ENCODE results near the gene SLC29A4. TPM values are rescaled to one million over a fixed set of nuclear protein-coding genes. Genes with fewer than 3 reads are reported as not detected.

SLC29A4 gene
- total RNA-seq, 4 donors from 2014 or later: 2.2 to 7.3 (median 5.2) TPM

DNA sequence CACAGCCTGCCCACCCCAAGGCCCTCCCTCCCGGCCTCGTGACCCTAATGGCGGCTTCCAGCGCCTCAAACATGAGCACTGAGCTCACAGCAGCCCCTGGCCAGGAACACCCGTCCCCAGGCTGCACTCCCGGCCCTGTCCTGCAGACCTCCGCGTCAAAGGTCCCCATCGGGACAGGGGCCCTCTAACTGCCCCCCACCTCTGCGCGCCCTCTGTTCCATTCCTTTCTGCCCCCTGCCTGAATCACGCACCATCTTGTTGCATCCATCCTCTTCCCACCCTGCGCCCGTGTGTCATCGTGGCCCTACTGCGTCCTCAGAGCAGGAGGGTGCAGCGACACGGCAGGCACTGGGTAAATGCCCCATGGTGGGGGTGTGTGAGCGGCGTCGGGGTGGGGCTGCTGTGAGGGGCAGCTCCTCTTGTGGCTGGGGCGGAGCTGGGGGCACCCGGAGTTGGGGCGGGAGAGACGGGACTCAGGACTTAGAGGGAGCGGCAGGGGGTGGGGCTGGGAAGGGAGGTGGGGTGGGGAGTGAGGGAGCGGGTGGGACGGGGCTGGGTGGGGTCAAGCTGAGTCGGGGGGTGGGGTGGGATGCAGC lies 13.4 kb downstream of the SLC29A4 start:
- no peaks in the 10 kb centered on the region for H3K36me3 ChIP-seq
- TF ChIP-seq EP300 (IDR thresholded peaks at IDR 0.05) (no peak), POLR2A (IDR thresholded peaks at IDR 0.05) (no peak), POLR2AphosphoS5 (IDR thresholded peaks at IDR 0.05) (no peak)
- TF ChIP-seq, protein P1, sequence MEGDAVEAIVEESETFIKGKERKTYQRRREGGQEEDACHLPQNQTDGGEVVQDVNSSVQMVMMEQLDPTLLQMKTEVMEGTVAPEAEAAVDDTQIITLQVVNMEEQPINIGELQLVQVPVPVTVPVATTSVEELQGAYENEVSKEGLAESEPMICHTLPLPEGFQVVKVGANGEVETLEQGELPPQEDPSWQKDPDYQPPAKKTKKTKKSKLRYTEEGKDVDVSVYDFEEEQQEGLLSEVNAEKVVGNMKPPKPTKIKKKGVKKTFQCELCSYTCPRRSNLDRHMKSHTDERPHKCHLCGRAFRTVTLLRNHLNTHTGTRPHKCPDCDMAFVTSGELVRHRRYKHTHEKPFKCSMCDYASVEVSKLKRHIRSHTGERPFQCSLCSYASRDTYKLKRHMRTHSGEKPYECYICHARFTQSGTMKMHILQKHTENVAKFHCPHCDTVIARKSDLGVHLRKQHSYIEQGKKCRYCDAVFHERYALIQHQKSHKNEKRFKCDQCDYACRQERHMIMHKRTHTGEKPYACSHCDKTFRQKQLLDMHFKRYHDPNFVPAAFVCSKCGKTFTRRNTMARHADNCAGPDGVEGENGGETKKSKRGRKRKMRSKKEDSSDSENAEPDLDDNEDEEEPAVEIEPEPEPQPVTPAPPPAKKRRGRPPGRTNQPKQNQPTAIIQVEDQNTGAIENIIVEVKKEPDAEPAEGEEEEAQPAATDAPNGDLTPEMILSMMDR (IDR thresholded peaks at IDR 0.05): no peak
- peaks cover 4% of the 10 kb centered on the region for H3K27me3 ChIP-seq
- 46% methylated on average over 11 of the region's 29 CpGs for WGBS
- H3K4me3 ChIP-seq: no peak overlapping the region
- DNase-seq (ENCODE audit: low spot score in 2 of 2): no peak
- H3K4me1 ChIP-seq: peaks cover 14% of the 10 kb centered on the region
- H3K27ac ChIP-seq: no peak overlapping the region
- H3K9me3 ChIP-seq: no peaks in the 10 kb centered on the region

GRCh38 chr7:5296611-5297226 lies 14.0 kb downstream of the SLC29A4 start:
- H3K4me3 ChIP-seq: peak overlapping the region; percentile 18
- DNase-seq (ENCODE audit: low spot score in 2 of 2): no peak
- TF ChIP-seq POLR2AphosphoS5 (IDR thresholded peaks at IDR 0.05) (no peak), EP300 (IDR thresholded peaks at IDR 0.05) (no peak), POLR2A (IDR thresholded peaks at IDR 0.05) (no peak)
- TF ChIP-seq, protein P1 (IDR thresholded peaks at IDR 0.05): no peak

DNA sequence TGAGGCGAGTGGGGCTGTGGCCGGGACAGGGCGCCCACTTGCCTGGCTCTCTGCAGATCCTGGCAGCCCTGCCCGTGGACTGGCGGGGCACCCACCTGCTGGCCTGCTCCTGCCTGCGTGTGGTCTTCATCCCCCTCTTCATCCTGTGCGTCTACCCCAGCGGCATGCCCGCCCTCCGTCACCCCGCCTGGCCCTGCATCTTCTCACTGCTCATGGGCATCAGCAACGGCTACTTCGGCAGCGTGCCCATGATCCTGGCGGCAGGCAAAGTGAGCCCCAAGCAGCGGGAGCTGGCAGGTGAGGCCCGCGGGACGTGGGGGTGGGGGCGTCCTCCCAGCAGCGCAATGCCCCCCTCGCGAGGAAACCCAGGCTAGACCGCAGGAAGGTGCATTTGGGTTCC lies 17.6 kb downstream of the SLC29A4 start:
- no peaks in the 10 kb centered on the region for H3K36me3 ChIP-seq
- TF ChIP-seq POLR2A (IDR thresholded peaks at IDR 0.05) (no peak), EP300 (IDR thresholded peaks at IDR 0.05) (no peak), POLR2AphosphoS5 (IDR thresholded peaks at IDR 0.05) (no peak)
- TF ChIP-seq, protein P1 (IDR thresholded peaks at IDR 0.05): no peak
- WGBS: 77% methylated on average over 23 of the region's 24 CpGs
- no peaks in the 10 kb centered on the region for H3K9me3 ChIP-seq
- DNase-seq (ENCODE audit: low spot score in 2 of 2): no peak
- H3K4me1 ChIP-seq: peaks cover 14% of the 10 kb centered on the region
- peaks cover 4% of the 10 kb centered on the region for H3K27me3 ChIP-seq
- H3K4me3 ChIP-seq: no peak overlapping the region
- no peak overlapping the region for H3K27ac ChIP-seq

More at GRCh38 chr7:5296611-5297226, 14.0 kb downstream of the SLC29A4 start:
- H3K36me3 ChIP-seq: no peaks in the 10 kb centered on the region
- 0% methylated on average over 1 of the region's 48 CpGs for WGBS
- H3K27ac ChIP-seq: no peak overlapping the region
- no peaks in the 10 kb centered on the region for H3K9me3 ChIP-seq
- peaks cover 14% of the 10 kb centered on the region for H3K4me1 ChIP-seq
- H3K27me3 ChIP-seq: peaks cover 4% of the 10 kb centered on the region

GRCh38 chr7:5302577-5302976 lies 19.8 kb downstream of the SLC29A4 start:
- no peaks in the 10 kb centered on the region for H3K4me1 ChIP-seq
- WGBS: 69% methylated on average over 11 of the region's 25 CpGs
- TF ChIP-seq EP300 (IDR thresholded peaks at IDR 0.05): no peak
- TF ChIP-seq, protein P1 (IDR thresholded peaks at IDR 0.05): no peak
- TF ChIP-seq POLR2AphosphoS5 (IDR thresholded peaks at IDR 0.05): no peak
- TF ChIP-seq POLR2A (IDR thresholded peaks at IDR 0.05): no peak
- H3K36me3 ChIP-seq: peaks cover 8% of the 10 kb centered on the region
- no peaks in the 10 kb centered on the region for H3K9me3 ChIP-seq
- no peak for DNase-seq (ENCODE audit: low spot score in 2 of 2)
- no peak overlapping the region for H3K4me3 ChIP-seq
- H3K27me3 ChIP-seq: no peaks in the 10 kb centered on the region
- no peak overlapping the region for H3K27ac ChIP-seq

DNA sequence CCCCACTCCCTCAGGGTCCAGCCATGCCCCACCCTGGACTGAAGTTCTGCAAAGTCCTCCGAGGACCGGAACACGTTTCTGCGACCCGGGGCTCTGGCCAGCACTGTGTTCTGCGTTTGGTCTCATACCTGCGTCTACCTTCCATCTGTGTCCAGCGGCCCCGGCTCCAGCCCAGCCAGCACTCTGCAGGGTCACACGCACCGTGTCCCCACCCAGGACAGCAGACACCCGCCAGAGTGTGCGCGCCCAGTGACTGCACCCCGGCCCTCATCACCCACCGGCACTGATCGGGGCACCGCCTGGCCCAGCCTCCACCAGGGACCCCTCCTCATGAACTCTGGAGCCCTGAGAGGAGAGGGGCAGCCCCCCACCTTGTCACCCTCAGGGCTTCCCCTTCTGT lies 20.3 kb downstream of the SLC29A4 start:
- H3K27me3 ChIP-seq: no peaks in the 10 kb centered on the region
- no peaks in the 10 kb centered on the region for H3K9me3 ChIP-seq
- no peak overlapping the region for H3K4me3 ChIP-seq
- DNase-seq (ENCODE audit: low spot score in 2 of 2): no peak
- TF ChIP-seq POLR2AphosphoS5 (IDR thresholded peaks at IDR 0.05): no peak
- TF ChIP-seq, protein P1 (IDR thresholded peaks at IDR 0.05): no peak
- TF ChIP-seq EP300 (IDR thresholded peaks at IDR 0.05): no peak
- TF ChIP-seq POLR2A (IDR thresholded peaks at IDR 0.05): no peak
- no peak overlapping the region for H3K27ac ChIP-seq
- 77% methylated on average over 12 of the region's 18 CpGs for WGBS
- H3K4me1 ChIP-seq: no peaks in the 10 kb centered on the region
- H3K36me3 ChIP-seq: peaks cover 13% of the 10 kb centered on the region

Data from suprapubic skin (tissue), 4 donors.